Stimulated activated CD8-positive, alpha-beta memory T cell treated with anti-CD3 and anti-CD28 coated beads, Interleukin-12 subunit alpha, Interleukin-12 subunit beta, amount 100 ng/mL, for 1 hour (primary cell): ENCODE data around the gene ITGB5.
"Not testable (repeated sequence)": the region's sequence is repeated elsewhere in the genome, so short reads cannot be mapped to it uniquely, and the experiment has no call there.

ENCODE experiments used
- DNase-seq: peaks from one replicate; pipeline ENCODE4 v3.0.0-alpha.2; 2020; ENCODE audit warnings: low read depth

ITGB5 gene

GRCh38 chr3:124786511-124787241, 100.5 kb downstream of the ITGB5 start:
- DNase-seq, result no peak

GRCh38 chr3:124785973-124786372, 101.2 kb downstream of the ITGB5 start:
- DNase-seq, result no peak

- no peak for DNase-seq
These were observed 102.3 kb downstream of the ITGB5 start for GRCh38 chr3:124784686-124785382.

- no peak for DNase-seq
These were observed 103.5 kb downstream of the ITGB5 start for GRCh38 chr3:124783696-124784095.

- not testable (repeated sequence) for DNase-seq
These were observed 104.8 kb downstream of the ITGB5 start for GRCh38 chr3:124782377-124782712.

- DNase-seq, result no peak
These were observed 105.4 kb downstream of the ITGB5 start for GRCh38 chr3:124781476-124782376.

GRCh38 chr3:124780761-124781475, 106.2 kb downstream of the ITGB5 start:
- no peak for DNase-seq

GRCh38 chr3:124780356-124780755, 106.8 kb downstream of the ITGB5 start:
- no peak for DNase-seq

GRCh38 chr3:124779751-124780191, 107.4 kb downstream of the ITGB5 start:
- no peak for DNase-seq

GRCh38 chr3:124779116-124779515, 108.0 kb downstream of the ITGB5 start:
- no peak for DNase-seq

- no peak for DNase-seq
These were observed 109.2 kb downstream of the ITGB5 start for GRCh38 chr3:124777762-124778470.

GRCh38 chr3:124776856-124777255, 110.3 kb downstream of the ITGB5 start:
- no peak for DNase-seq

- DNase-seq, result no peak
These were observed 111.3 kb downstream of the ITGB5 start for GRCh38 chr3:124775877-124776276.

- no peak for DNase-seq
These were observed 112.2 kb downstream of the ITGB5 start for GRCh38 chr3:124774841-124775402.

- no peak for DNase-seq
These were observed 112.8 kb downstream of the ITGB5 start for GRCh38 chr3:124774327-124774718.

GRCh38 chr3:124773351-124774326, 113.5 kb downstream of the ITGB5 start:
- DNase-seq, result no peak

GRCh38 chr3:124772081-124772831, 114.9 kb downstream of the ITGB5 start:
- no peak for DNase-seq

- no peak for DNase-seq
These were observed 116.1 kb downstream of the ITGB5 start for GRCh38 chr3:124771083-124771445.
